HG02610 (cell line): ENCODE results near the gene RFPL3.
"Not testable (repeated sequence)": the region's sequence is repeated elsewhere in the genome, so short reads cannot be mapped to it uniquely, and the experiment has no call there.

Source experiments
- ATAC-seq: cut with Tn5 transposase; IDR thresholded peaks from one replicate; pipeline ENCODE4 v1.9.1; 2021; ENCODE audit warnings: mild to moderate bottlenecking, moderate library complexity; ENCODE audit not compliant: unreplicated experiment

Gene RFPL3

DNA sequence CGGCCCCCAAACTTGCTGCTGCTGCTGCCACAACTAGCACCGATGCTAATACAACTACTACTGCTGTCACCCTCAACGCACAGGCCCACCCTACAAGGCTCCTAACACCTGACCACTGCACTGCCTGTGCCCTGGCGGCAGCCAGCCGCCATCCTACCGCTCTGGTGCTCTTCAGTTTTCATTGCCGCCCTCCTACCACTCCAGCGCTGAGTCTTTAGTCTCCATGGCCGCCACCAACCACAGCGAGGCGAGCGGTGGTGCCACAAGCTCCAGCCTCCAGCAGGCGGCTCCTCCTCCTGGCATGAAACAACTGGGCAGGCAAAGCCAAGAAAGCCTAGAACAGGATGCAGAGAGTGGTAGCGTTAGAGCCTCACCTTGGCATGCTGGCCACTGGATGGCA lies 5.0 kb upstream of the RFPL3 start:
- no peak for ATAC-seq

DNA sequence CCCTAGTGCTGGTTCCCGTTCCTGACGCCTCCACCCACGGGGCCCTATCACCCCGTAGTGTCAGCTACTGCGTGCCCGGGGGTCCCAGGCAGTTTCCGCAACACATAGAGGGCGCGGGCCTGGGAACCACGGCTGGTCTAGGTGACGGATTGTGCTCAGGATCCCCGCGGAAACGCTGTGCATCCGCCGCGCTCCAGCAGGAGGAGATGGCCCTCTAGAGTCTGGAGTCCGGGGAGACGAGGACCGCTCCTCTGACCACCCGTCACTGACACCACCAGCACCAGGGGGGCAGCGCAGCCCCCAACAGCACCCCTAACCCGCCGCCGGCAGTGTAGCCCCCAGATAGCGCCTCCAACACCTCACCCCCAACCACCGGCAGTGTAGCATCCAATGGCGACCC lies 4.4 kb upstream of the RFPL3 start:
- no peak for ATAC-seq

DNA sequence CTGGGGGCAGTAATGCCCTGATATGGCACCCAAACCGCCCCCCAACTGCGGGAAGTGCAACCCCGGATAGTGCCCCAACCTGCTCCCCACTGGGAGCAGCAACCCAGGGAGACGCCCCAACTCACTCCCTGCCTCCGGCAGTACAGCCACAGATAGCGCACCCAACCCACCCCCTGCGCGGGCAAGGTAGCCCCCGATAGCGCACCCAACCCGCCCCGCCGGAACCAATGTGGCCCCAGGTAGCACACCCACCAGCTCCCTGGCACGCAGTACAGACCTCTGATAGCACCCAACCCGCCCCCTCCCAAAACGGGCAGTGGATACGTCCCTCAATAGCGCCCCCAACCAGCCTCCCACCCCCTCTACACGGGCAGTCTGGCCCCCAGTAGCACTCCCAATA lies 3.8 kb upstream of the RFPL3 start:
- ATAC-seq, result no peak

GRCh38 chr22:32354360-32355351 lies 3.0 kb upstream of the RFPL3 start:
- ATAC-seq, result no peak

GRCh38 chr22:32355760-32356159 lies 1.9 kb upstream of the RFPL3 start:
- ATAC-seq, result no peak

DNA sequence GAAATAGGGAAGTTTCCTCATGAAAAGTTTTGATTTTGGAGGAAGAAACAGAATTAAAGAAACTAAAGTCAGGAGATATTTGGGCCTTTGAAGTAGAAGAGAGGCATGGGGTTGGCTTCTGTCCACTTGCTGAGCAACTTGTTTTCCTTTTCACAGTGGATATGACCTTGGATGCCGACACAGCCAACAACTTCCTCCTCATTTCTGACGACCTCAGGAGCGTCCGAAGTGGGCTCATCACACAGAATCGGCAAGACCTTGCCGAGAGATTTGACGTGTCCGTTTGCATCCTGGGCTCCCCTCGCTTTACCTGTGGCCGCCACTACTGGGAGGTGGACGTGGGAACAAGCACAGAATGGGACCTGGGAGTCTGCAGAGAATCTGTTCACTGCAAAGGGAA lies 2.4 kb downstream of the RFPL3 start:
- not testable (repeated sequence) for ATAC-seq

DNA sequence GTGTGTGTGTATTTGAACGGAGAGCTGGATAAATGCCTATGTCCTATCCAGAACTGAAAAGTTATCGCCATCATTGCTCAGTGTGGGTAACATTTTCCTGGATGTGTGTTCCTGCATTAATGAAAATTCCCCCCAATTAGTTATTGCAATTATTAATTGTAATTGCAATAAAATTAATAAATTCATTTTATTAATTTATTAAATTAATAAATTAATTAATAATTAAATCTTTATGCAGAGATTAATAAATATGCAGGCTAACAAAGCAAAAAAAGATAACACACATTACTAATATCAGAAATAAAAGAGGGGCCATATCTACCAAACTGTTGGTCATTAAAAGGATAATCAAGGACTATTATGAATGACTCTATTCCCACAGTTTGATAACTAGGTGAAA lies 3.6 kb downstream of the RFPL3 start:
- no peak for ATAC-seq

DNA sequence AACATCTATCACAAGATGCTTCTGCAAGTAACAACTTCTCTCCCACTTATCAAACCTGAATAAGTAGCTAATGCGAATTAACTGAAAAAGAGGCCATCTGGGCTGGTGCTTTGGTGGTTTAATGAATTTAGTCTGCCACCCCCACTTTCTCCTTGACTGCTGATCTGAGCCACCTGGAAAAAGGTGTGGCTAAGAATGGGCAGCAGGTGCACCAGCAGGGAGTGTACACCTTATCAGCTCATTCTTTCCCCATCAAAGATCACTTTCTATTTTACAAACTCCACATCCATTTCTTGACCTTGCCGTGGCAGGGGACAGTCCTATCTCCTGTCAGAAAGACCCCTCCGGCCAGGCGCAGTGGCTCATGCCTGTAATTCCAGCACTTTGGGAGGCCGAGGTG lies 6.5 kb downstream of the RFPL3 start:
- no peak for ATAC-seq

DNA sequence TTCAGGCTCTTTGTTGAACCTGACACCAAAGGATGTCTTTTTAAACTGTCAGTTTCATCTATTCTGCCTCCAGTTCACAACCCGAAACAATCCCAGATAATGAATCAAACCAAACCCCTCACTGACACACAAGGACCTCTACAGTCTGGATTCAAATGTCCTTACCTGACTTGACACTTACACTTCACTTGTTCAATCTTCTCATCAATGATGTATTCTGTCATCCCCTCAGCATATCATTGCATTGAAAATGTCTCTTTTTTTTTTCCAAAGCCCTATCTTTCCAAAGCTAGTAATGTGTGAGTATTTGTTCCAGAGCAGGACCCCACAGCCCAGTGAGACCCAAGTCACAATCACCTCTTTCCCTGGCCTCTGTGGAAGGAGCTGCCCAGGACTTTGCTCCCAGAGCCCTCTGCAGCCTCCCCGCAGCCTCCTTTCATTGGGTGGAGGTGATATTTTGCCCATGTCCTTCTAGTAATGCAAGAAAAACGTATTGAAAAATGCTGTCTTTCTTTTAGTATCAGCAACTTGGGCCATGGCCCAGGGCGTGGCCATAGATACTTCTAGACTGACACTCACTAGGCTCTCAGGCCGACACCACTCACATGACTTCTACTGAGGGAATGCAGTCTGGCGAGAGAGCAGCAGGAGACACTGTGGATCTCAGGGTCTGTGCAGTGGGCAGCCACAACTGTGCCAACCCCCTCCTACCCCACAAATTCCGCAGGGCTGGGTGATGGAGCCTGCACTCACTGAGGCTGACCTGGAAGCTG lies 18.2 kb downstream of the RFPL3 start:
- ATAC-seq, result no peak

- no peak for ATAC-seq
These were observed 19.0 kb downstream of the RFPL3 start for GRCh38 chr22:32376681-32377080.

GRCh38 chr22:32378707-32379272 lies 21.1 kb downstream of the RFPL3 start:
- ATAC-seq, result no peak

- ATAC-seq, result no peak
These were observed 23.3 kb downstream of the RFPL3 start for GRCh38 chr22:32380991-32381390.

DNA sequence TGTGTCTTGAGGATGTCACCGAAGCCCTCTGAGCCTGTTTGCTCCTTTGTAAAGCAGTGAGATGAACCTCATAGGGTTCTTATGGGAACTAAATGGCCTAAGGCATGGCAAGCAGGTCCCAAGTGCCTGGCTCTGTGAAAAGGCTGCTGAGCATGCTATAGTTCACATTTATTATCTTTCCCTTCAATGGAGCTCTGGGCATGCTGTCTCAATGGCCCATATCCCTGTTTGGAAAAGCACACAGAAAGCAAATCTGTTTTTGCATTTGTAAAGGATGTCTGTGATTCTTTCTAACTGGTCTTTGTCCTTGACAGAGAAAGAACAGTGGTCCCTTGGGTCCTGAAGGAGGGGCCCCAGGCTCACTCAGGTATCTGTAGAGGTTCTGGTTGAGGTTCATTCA lies 28.0 kb downstream of the RFPL3 start:
- ATAC-seq, result no peak

DNA sequence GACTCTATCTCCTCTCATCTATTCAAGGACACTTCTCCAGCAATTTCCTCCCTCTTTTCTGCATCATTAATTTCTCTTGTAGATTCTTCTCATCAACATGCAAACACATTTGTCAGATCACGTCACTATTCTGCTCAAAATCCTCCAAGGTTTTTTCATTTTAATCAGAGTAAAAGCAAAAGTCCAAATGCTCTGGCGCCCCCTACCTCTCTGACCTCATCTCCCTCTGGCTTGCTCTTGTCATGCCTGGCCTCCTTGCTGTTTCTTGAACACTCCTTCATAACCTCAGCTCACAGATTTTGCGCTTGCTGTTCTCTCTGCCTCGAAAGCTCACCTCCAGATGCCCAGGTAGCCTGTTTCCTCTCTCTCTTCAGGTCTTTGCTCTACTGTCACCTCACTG lies 32.0 kb downstream of the RFPL3 start:
- no peak for ATAC-seq

DNA sequence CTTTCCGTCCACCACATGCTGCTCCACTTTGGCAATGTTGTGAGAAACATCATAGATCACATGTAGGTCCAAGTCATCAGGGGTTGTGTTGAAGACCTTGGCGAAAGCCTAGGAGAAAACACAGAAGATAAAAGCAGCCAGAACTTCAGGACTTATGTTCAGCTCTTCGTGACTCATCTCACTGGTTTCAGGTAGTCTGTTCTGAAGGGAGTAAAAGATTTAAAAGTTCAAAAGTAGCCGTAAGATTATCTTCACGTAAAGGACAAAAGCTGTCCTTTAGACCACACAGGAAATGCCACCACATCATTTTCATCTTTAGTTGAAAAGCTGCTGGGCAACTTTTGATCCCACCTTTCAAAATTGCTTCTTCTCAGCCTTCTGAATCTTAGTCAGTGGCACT lies 37.4 kb downstream of the RFPL3 start:
- no peak for ATAC-seq

- ATAC-seq, result no peak
These were observed 38.6 kb downstream of the RFPL3 start for GRCh38 chr22:32396255-32396654.

GRCh38 chr22:32396746-32397145 lies 39.1 kb downstream of the RFPL3 start:
- ATAC-seq, result no peak

GRCh38 chr22:32401486-32401885 lies 43.8 kb downstream of the RFPL3 start:
- no peak for ATAC-seq

DNA sequence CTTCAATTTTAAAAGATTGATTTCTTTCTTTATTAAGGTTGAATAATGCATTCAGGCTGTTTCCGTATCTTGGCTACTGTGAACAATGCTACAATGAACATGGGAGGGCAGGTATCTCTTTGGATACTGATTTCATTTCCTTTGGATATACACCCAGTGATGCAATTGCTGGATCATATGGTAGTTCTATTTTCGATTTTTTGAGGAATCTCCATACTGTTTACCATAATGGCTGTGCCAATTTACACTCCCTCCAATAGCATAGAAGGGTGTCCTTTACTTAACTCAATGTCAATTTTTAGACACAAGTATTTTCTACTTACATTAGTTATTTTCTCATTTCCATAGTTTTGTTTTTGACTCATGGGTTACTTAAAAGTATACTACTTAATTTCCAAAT lies 46.4 kb downstream of the RFPL3 start:
- ATAC-seq, result no peak

DNA sequence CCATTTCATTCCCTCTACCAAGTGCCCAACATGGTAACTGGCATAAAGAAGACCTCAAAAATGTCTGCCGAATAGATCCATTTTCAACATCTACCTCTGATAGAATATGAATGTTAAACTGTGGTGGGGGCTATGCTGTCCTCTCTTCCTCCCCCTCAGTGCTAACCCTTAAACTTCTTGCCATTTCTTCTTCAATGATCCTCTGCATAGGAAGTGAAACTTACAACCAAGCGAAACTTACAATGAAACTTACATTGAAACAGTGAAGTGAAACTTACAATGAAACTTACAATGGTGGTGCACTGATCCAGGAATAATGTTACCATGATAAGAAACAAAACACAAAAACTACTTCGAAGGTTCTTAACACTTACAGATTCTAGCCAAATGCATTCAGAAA lies 49.6 kb downstream of the RFPL3 start:
- no peak for ATAC-seq

DNA sequence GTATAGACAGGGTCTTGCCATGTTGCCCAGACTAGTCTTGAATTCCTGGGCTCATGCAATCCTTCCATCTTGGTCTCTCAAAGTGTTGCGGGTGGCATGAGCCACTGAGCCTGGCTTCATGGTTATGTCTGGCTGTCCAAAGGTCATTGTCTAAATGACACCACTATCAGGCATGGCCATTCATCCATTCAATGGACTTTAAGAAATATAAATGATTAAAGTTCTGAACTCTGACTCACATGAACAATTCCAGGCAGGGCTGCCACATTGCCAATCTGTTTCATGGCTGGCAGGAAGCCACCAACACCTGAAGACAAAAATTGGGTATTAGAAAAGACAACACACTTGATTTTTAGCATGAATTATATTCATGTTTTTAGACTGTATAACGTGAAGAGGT lies 50.3 kb downstream of the RFPL3 start:
- no peak for ATAC-seq

DNA sequence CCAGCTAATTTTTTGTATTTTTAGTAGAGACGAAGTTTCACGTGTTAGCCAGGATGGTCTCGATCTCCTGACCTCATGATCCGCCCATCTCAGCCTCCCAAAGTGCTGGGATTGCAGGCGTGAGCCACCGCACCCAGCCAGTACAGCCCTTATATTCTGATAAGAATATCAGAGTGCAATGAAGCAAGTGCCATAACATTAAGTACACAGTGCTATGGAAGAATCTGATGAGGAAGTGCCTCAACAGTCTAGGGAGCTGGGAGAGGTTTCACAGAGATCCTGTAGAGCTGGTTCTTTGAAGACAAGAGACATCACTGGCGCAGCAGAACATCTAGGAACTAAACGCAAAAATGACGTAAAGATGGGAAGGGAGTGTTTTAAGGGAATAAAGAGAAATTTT lies 52.3 kb downstream of the RFPL3 start:
- no peak for ATAC-seq
